WTC11 (cell line): ENCODE measurements around the gene IPCEF1. TPM values are rescaled to one million over a fixed set of nuclear protein-coding genes. Genes with fewer than 3 reads are reported as not detected.

Source experiments
- ATAC-seq: fragments of 200-7000 bp; cut with Tn5 transposase; 2 replicates; pipeline ENCODE4 v1.10.0; 2021; ENCODE audit warnings: mild to moderate bottlenecking, moderate library complexity
- CTCF ChIA-PET: fragments of 300-600 bp; sonication (Branson Sonifier 250); formaldehyde crosslinking; loops from one replicate; lab custom pipeline; 2021; ENCODE audit warnings: antibody characterized with exemption; lab: Charles Lee
- POLR2A ChIA-PET: fragments of 350-600 bp; sonication (Branson Sonifier 250); formaldehyde crosslinking; loops from one replicate; lab custom pipeline; 2021; ENCODE audit warnings: antibody characterized with exemption; lab: Charles Lee
- DNase-seq: peaks from one replicate; pipeline ENCODE4 v3.0.0; 2021; ENCODE audit warnings: low spot score
- H3K27ac Mint-ChIP-seq: 2 replicates; pipeline ENCODE4 v1.8.0; 2021; ENCODE audit warnings: mixed read lengths
- H3K27me3 Mint-ChIP-seq: 2 replicates; pipeline ENCODE4 v1.8.0; 2021; ENCODE audit warnings: low read depth, mild to moderate bottlenecking, moderate library complexity, mixed read lengths
- H3K36me3 Mint-ChIP-seq: 2 replicates; pipeline ENCODE4 v1.8.0; 2021; ENCODE audit warnings: mixed read lengths
- H3K4me1 Mint-ChIP-seq: 2 replicates; pipeline ENCODE4 v1.8.0; 2022; ENCODE audit warnings: mixed read lengths
- H3K4me3 Mint-ChIP-seq: 2 replicates; pipeline ENCODE4 v1.8.0; 2021; ENCODE audit warnings: mild to moderate bottlenecking, moderate library complexity, mixed read lengths
- H3K9me3 Mint-ChIP-seq: 2 replicates; pipeline ENCODE4 v1.8.0; 2021; ENCODE audit warnings: mixed read lengths
- CBFB ChIP-seq: sonication (generic); formaldehyde crosslinking; IDR thresholded peaks from 2 replicates; pipeline ENCODE4 v1.8.1; 2022; ENCODE audit warnings: mild to moderate bottlenecking, low read depth, missing genetic modification reagents
- CREM ChIP-seq: sonication (generic); formaldehyde crosslinking; IDR thresholded peaks from 2 replicates; pipeline ENCODE4 v1.8.1; 2022; ENCODE audit warnings: mild to moderate bottlenecking, missing genetic modification reagents, moderate library complexity
- ELF4 ChIP-seq: sonication (generic); formaldehyde crosslinking; IDR thresholded peaks from 2 replicates; pipeline ENCODE4 v1.8.1; 2022; ENCODE audit warnings: low read depth, mild to moderate bottlenecking, moderate library complexity, missing genetic modification reagents
- EMX1 ChIP-seq: fragments of 250-450 bp; sonication (Bioruptor Pico); IDR thresholded peaks from 2 replicates; pipeline ENCODE4 v1.8.0; 2021; ENCODE audit warnings: mild to moderate bottlenecking
- FOXP1 ChIP-seq: sonication (generic); formaldehyde crosslinking; IDR thresholded peaks from 2 replicates; pipeline ENCODE4 v1.8.0; 2022; ENCODE audit warnings: missing genetic modification reagents, mild to moderate bottlenecking, moderate library complexity, borderline replicate concordance
- GABPB1 ChIP-seq: sonication (generic); formaldehyde crosslinking; IDR thresholded peaks from 2 replicates; pipeline ENCODE4 v1.8.1; 2023; ENCODE audit warnings: mild to moderate bottlenecking, missing genetic modification reagents
- GTF2I ChIP-seq: fragments of 250-450 bp; sonication (Bioruptor Pico); conservative IDR thresholded peaks from 2 replicates; pipeline ENCODE4 v1.4.0; 2021; ENCODE audit warnings: mild to moderate bottlenecking
- HMGXB4 ChIP-seq: sonication (generic); formaldehyde crosslinking; IDR thresholded peaks from 2 replicates; pipeline ENCODE4 v1.8.1; 2023; ENCODE audit warnings: mild to moderate bottlenecking, moderate library complexity, missing genetic modification reagents
- JAZF1 ChIP-seq: fragments of 250-450 bp; sonication (Bioruptor Pico); IDR thresholded peaks from 2 replicates; pipeline ENCODE4 v1.9.0; 2021; ENCODE audit warnings: moderate library complexity, mild to moderate bottlenecking, inconsistent platforms
- KAT7 ChIP-seq: sonication (generic); formaldehyde crosslinking; IDR thresholded peaks from 2 replicates; pipeline ENCODE4 v1.8.1; 2023; ENCODE audit warnings: missing genetic modification reagents, mild to moderate bottlenecking, borderline replicate concordance
- MXD4 ChIP-seq: fragments of 250-450 bp; sonication (Bioruptor Pico); IDR thresholded peaks from 2 replicates; pipeline ENCODE4 v1.8.0; 2021; ENCODE audit warnings: mild to moderate bottlenecking, moderate library complexity, borderline replicate concordance
- NR1H2 ChIP-seq: sonication (generic); formaldehyde crosslinking; IDR thresholded peaks from 2 replicates; pipeline ENCODE4 v1.9.0; 2021; ENCODE audit warnings: mild to moderate bottlenecking, moderate library complexity, missing genetic modification reagents
- SMAD3 ChIP-seq: sonication (generic); formaldehyde crosslinking; IDR thresholded peaks from 2 replicates; pipeline ENCODE4 v1.8.0; 2022; ENCODE audit warnings: missing genetic modification reagents, mild to moderate bottlenecking, borderline replicate concordance
- TEAD4 ChIP-seq: sonication (generic); formaldehyde crosslinking; IDR thresholded peaks from 2 replicates; pipeline ENCODE4 v1.8.0; 2022; ENCODE audit warnings: mild to moderate bottlenecking, missing genetic modification reagents
- TP53 ChIP-seq: sonication (generic); formaldehyde crosslinking; IDR thresholded peaks from 2 replicates; pipeline ENCODE4 v1.8.1; 2023; ENCODE audit warnings: mild to moderate bottlenecking, missing genetic modification reagents
- ZMAT4 ChIP-seq: fragments of 250-450 bp; sonication (Bioruptor Pico); IDR thresholded peaks from 2 replicates; pipeline ENCODE4 v1.9.0; 2021; ENCODE audit warnings: mild to moderate bottlenecking
- ZNF121 ChIP-seq: sonication (generic); formaldehyde crosslinking; IDR thresholded peaks from 2 replicates; pipeline ENCODE4 v1.8.0; 2023; ENCODE audit warnings: missing genetic modification reagents
- ZNF396 ChIP-seq: fragments of 250-450 bp; sonication (Bioruptor Pico); IDR thresholded peaks from 2 replicates; pipeline ENCODE4 v1.8.0; 2021; ENCODE audit warnings: mild to moderate bottlenecking, moderate library complexity, borderline replicate concordance
- ZNF423 ChIP-seq: fragments of 250-450 bp; sonication (Bioruptor Pico); IDR thresholded peaks from 2 replicates; pipeline ENCODE4 v2.1.2; 2022; ENCODE audit warnings: mild to moderate bottlenecking, moderate library complexity
- total RNA-seq: library from RNA; stranded (reverse); gene quantifications from 3 replicates; pipeline ENCODE4 v1.2.3, GENCODE V29; 2021
- TF ChIP-seq, protein P1 (sequence below): sonication (generic); formaldehyde crosslinking; IDR thresholded peaks from 2 replicates; pipeline ENCODE4 v1.8.1; 2023; ENCODE audit warnings: mild to moderate bottlenecking, missing genetic modification reagents, moderate library complexity
- TF ChIP-seq, protein P2 (sequence below): sonication (generic); formaldehyde crosslinking; IDR thresholded peaks from 2 replicates; pipeline ENCODE4 v1.8.1; 2022; ENCODE audit warnings: mild to moderate bottlenecking, missing genetic modification reagents, moderate library complexity, borderline replicate concordance
- TF ChIP-seq, protein P3 (sequence below): sonication (generic); formaldehyde crosslinking; IDR thresholded peaks from 2 replicates; pipeline ENCODE4 v1.8.0; 2022; ENCODE audit warnings: mild to moderate bottlenecking, missing genetic modification reagents
- TF ChIP-seq, protein P4 (sequence below): sonication (generic); formaldehyde crosslinking; IDR thresholded peaks from 2 replicates; pipeline ENCODE4 v1.8.1; 2023; ENCODE audit warnings: mild to moderate bottlenecking, missing genetic modification reagents
- TF ChIP-seq, protein P5 (sequence below): sonication (generic); formaldehyde crosslinking; IDR thresholded peaks from 2 replicates; pipeline ENCODE4 v1.8.0; 2023; ENCODE audit warnings: missing genetic modification reagents
- TF ChIP-seq, protein P6 (sequence below): sonication (generic); formaldehyde crosslinking; IDR thresholded peaks from 2 replicates; pipeline ENCODE4 v1.8.1; 2023; ENCODE audit warnings: mild to moderate bottlenecking, missing genetic modification reagents, borderline replicate concordance

The IPCEF1 gene
- total RNA-seq, 1 experiment from 2014 or later: 1.3 TPM

DNA sequence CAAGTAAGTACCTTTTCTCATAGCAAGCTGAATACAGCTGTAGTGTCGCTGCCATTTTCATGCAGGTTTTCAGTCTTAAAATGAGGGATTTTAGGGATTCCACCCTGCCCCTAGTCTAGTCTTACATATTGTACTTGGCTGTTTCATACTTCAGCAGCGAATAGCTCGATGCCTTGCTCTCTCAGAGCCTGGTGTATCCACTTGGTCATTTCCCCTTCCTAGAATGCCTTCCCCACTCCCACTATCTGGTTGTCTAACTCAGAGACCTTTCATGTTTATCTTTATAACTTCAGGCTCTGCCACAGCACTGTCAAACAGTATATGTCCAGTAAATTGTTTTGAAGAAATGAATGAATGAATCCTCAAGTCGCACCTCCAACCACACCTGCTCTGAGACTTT, 21.1 kb upstream of the IPCEF1 start:
- ChIA-PET CTCF (interaction anchor here (0.6 kb wide), 1 partner anchor 79 kb away, joined by 5 read pairs; no protein-coding TSS in a partner anchor), POLR2A (no interaction called here)
- no peak overlapping the region for H3K4me3 Mint-ChIP-seq
- peaks cover 13% of the 10 kb centered on the region for H3K4me1 Mint-ChIP-seq
- no peaks in the 10 kb centered on the region for H3K36me3 Mint-ChIP-seq
- H3K27ac Mint-ChIP-seq: no peak overlapping the region
- ATAC-seq: no peak
- DNase-seq: no peak
- TF ChIP-seq NR1H2 (CRISPR knock-in tag): no peak
- TF ChIP-seq, protein P1, sequence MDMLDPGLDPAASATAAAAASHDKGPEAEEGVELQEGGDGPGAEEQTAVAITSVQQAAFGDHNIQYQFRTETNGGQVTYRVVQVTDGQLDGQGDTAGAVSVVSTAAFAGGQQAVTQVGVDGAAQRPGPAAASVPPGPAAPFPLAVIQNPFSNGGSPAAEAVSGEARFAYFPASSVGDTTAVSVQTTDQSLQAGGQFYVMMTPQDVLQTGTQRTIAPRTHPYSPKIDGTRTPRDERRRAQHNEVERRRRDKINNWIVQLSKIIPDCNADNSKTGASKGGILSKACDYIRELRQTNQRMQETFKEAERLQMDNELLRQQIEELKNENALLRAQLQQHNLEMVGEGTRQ (CRISPR knock-in tag): no peak
- no peak for TF ChIP-seq HMGXB4 (CRISPR knock-in tag)
- TF ChIP-seq ELF4 (CRISPR knock-in tag): no peak
- TF ChIP-seq ZMAT4: no peak
- no peak for TF ChIP-seq ZNF423
- no peak for TF ChIP-seq KAT7
- TF ChIP-seq ZNF396 (CRISPR knock-in tag): no peak
- TF ChIP-seq, protein P2, sequence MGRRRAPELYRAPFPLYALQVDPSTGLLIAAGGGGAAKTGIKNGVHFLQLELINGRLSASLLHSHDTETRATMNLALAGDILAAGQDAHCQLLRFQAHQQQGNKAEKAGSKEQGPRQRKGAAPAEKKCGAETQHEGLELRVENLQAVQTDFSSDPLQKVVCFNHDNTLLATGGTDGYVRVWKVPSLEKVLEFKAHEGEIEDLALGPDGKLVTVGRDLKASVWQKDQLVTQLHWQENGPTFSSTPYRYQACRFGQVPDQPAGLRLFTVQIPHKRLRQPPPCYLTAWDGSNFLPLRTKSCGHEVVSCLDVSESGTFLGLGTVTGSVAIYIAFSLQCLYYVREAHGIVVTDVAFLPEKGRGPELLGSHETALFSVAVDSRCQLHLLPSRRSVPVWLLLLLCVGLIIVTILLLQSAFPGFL (CRISPR knock-in tag): no peak
- no peak for TF ChIP-seq SMAD3 (CRISPR knock-in tag)
- TF ChIP-seq MXD4 (CRISPR knock-in tag): no peak
- TF ChIP-seq TEAD4: no peak
- TF ChIP-seq, protein P3, sequence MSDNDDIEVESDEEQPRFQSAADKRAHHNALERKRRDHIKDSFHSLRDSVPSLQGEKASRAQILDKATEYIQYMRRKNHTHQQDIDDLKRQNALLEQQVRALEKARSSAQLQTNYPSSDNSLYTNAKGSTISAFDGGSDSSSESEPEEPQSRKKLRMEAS (CRISPR knock-in tag): no peak
- no peak for TF ChIP-seq GABPB1 (CRISPR knock-in tag)
- H3K9me3 Mint-ChIP-seq: peaks cover 12% of the 10 kb centered on the region
- no peaks in the 10 kb centered on the region for H3K27me3 Mint-ChIP-seq

DNA sequence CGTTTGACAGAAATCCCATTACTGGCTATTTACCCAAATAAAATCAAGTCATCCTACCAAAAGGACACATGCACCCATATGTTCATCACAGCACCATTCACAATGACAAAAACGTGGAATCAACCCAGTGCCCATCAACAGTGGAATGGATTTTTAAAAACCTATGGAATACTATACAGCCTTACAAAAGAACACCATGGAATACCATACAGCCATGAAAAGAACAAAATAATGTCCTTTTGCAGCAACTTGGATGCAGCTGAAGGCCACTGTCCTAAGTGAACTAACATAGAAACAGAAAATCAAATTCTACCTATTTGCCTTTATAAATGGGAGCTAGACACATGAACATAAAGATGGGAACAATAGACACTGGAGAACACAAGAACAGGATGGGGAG, 17.4 kb upstream of the IPCEF1 start:
- Mint-ChIP-seq H3K4me1 (no peaks in the 10 kb centered on the region), H3K4me3 (no peak overlapping the region), H3K9me3 (peaks cover 12% of the 10 kb centered on the region), H3K36me3 (no peaks in the 10 kb centered on the region), H3K27me3 (no peaks in the 10 kb centered on the region), H3K27ac (no peak overlapping the region)
- CTCF ChIA-PET: no interaction called here
- TF ChIP-seq ZNF121 (no peak), GTF2I (peak; percentile 82; the same call in 1 of the 2 replicates)
- no peak for DNase-seq
- ATAC-seq: no peak
- POLR2A ChIA-PET: no interaction called here

GRCh38 chr6:154371281-154371680, 14.7 kb upstream of the IPCEF1 start:
- Mint-ChIP-seq H3K9me3 (peaks cover 12% of the 10 kb centered on the region), H3K4me1 (no peaks in the 10 kb centered on the region), H3K27ac (no peak overlapping the region), H3K36me3 (no peaks in the 10 kb centered on the region), H3K27me3 (no peaks in the 10 kb centered on the region), H3K4me3 (no peak overlapping the region)
- DNase-seq (no peak), ATAC-seq (no peak)
- ChIA-PET CTCF (no interaction called here), POLR2A (no interaction called here)
- TF ChIP-seq EMX1: no peak
- TF ChIP-seq TP53 (CRISPR knock-in tag): no peak
- TF ChIP-seq, protein P4, sequence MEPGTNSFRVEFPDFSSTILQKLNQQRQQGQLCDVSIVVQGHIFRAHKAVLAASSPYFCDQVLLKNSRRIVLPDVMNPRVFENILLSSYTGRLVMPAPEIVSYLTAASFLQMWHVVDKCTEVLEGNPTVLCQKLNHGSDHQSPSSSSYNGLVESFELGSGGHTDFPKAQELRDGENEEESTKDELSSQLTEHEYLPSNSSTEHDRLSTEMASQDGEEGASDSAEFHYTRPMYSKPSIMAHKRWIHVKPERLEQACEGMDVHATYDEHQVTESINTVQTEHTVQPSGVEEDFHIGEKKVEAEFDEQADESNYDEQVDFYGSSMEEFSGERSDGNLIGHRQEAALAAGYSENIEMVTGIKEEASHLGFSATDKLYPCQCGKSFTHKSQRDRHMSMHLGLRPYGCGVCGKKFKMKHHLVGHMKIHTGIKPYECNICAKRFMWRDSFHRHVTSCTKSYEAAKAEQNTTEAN (CRISPR knock-in tag): no peak
- TF ChIP-seq JAZF1 (CRISPR knock-in tag): no peak
- TF ChIP-seq, protein P5, sequence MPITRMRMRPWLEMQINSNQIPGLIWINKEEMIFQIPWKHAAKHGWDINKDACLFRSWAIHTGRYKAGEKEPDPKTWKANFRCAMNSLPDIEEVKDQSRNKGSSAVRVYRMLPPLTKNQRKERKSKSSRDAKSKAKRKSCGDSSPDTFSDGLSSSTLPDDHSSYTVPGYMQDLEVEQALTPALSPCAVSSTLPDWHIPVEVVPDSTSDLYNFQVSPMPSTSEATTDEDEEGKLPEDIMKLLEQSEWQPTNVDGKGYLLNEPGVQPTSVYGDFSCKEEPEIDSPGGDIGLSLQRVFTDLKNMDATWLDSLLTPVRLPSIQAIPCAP (CRISPR knock-in tag): no peak
- no peak for TF ChIP-seq CBFB
- TF ChIP-seq FOXP1 (CRISPR knock-in tag): no peak
- TF ChIP-seq, protein P6, sequence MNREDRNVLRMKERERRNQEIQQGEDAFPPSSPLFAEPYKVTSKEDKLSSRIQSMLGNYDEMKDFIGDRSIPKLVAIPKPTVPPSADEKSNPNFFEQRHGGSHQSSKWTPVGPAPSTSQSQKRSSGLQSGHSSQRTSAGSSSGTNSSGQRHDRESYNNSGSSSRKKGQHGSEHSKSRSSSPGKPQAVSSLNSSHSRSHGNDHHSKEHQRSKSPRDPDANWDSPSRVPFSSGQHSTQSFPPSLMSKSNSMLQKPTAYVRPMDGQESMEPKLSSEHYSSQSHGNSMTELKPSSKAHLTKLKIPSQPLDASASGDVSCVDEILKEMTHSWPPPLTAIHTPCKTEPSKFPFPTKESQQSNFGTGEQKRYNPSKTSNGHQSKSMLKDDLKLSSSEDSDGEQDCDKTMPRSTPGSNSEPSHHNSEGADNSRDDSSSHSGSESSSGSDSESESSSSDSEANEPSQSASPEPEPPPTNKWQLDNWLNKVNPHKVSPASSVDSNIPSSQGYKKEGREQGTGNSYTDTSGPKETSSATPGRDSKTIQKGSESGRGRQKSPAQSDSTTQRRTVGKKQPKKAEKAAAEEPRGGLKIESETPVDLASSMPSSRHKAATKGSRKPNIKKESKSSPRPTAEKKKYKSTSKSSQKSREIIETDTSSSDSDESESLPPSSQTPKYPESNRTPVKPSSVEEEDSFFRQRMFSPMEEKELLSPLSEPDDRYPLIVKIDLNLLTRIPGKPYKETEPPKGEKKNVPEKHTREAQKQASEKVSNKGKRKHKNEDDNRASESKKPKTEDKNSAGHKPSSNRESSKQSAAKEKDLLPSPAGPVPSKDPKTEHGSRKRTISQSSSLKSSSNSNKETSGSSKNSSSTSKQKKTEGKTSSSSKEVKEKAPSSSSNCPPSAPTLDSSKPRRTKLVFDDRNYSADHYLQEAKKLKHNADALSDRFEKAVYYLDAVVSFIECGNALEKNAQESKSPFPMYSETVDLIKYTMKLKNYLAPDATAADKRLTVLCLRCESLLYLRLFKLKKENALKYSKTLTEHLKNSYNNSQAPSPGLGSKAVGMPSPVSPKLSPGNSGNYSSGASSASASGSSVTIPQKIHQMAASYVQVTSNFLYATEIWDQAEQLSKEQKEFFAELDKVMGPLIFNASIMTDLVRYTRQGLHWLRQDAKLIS (CRISPR knock-in tag): no peak
- no peak for TF ChIP-seq CREM
